ENCODE results near the gene NOTCH4. TPM values are rescaled to one million over a fixed set of nuclear protein-coding genes. Genes with fewer than 3 reads are reported as not detected.

NOTCH4 gene
- total and polyA plus RNA-seq, 9 of the 15 experiments (the other 6 are each of a cell fraction or from before 2014, with no cell fraction given): 0.24 to 4.3 (median 1.7) TPM

GRCh38 chr6:32168807-32169591 lies 54.9 kb downstream of the NOTCH4 start (continued):
- TF ChIP-seq ZNF766 (CRISPR knock-in tag; conservative IDR thresholded peaks at IDR 0.05): no peak
- TF ChIP-seq ZNF263 (CRISPR knock-in tag; IDR thresholded peaks at IDR 0.05; ENCODE audit: borderline replicate concordance): peak; percentile 45; the same call in 1 of the 2 replicates
- TF ChIP-seq OTX1 (CRISPR knock-in tag; IDR thresholded peaks at IDR 0.05): peak; percentile 83
- TF ChIP-seq TFAP4 (CRISPR knock-in tag; IDR thresholded peaks at IDR 0.05; ENCODE audit: borderline replicate concordance): no peak
- no peak for TF ChIP-seq SP2 (IDR thresholded peaks at IDR 0.05; ENCODE audit: extremely low read depth, low read depth, low read length, poor library complexity, severe bottlenecking)
- TF ChIP-seq, protein P1, sequence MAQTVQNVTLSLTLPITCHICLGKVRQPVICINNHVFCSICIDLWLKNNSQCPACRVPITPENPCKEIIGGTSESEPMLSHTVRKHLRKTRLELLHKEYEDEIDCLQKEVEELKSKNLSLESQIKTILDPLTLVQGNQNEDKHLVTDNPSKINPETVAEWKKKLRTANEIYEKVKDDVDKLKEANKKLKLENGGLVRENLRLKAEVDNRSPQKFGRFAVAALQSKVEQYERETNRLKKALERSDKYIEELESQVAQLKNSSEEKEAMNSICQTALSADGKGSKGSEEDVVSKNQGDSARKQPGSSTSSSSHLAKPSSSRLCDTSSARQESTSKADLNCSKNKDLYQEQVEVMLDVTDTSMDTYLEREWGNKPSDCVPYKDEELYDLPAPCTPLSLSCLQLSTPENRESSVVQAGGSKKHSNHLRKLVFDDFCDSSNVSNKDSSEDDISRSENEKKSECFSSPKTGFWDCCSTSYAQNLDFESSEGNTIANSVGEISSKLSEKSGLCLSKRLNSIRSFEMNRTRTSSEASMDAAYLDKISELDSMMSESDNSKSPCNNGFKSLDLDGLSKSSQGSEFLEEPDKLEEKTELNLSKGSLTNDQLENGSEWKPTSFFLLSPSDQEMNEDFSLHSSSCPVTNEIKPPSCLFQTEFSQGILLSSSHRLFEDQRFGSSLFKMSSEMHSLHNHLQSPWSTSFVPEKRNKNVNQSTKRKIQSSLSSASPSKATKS (CRISPR knock-in tag; IDR thresholded peaks at IDR 0.05): no peak
- TF ChIP-seq MYNN (IDR thresholded peaks at IDR 0.05): peak; percentile 61; the same call in 1 of the 2 replicates
- no peak for TF ChIP-seq MYNN (CRISPR knock-in tag; IDR thresholded peaks at IDR 0.05)
- TF ChIP-seq ZNF165 (CRISPR knock-in tag; IDR thresholded peaks at IDR 0.05; ENCODE audit: borderline replicate concordance): no peak
- TF ChIP-seq, protein P2, sequence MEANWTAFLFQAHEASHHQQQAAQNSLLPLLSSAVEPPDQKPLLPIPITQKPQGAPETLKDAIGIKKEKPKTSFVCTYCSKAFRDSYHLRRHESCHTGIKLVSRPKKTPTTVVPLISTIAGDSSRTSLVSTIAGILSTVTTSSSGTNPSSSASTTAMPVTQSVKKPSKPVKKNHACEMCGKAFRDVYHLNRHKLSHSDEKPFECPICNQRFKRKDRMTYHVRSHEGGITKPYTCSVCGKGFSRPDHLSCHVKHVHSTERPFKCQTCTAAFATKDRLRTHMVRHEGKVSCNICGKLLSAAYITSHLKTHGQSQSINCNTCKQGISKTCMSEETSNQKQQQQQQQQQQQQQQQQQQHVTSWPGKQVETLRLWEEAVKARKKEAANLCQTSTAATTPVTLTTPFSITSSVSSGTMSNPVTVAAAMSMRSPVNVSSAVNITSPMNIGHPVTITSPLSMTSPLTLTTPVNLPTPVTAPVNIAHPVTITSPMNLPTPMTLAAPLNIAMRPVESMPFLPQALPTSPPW (CRISPR knock-in tag; IDR thresholded peaks at IDR 0.05): peak; percentile 88
- TF ChIP-seq E2F6 (IDR thresholded peaks at IDR 0.05; ENCODE audit: borderline replicate concordance in 1 of 2, extremely low read depth in 1 of 2, insufficient read depth in 1 of 2, insufficient read length in 1 of 2, low read depth in 1 of 2, low read length in 1 of 2, poor library complexity in 1 of 2, severe bottlenecking in 1 of 2): no peak
- peak; percentile 69 for TF ChIP-seq POLR2G (IDR thresholded peaks at IDR 0.05; ENCODE audit: low read depth, low read length)
- no peak for TF ChIP-seq ZNF212 (CRISPR knock-in tag; IDR thresholded peaks at IDR 0.05)
- no peak for TF ChIP-seq BMI1 (IDR thresholded peaks at IDR 0.05; ENCODE audit: low read length)
- TF ChIP-seq ZNF146 (CRISPR knock-in tag; IDR thresholded peaks at IDR 0.05; ENCODE audit: unreplicated experiment): no peak
- no peak for TF ChIP-seq ZBTB43 (CRISPR knock-in tag; IDR thresholded peaks at IDR 0.05)
- TF ChIP-seq TAL1 (IDR thresholded peaks at IDR 0.05): 0 out of 2 replicates have a peak, but pooled peaks have one; percentile 7
- peak; percentile 78 for TF ChIP-seq ARID1B (IDR thresholded peaks at IDR 0.05)

All from K562 (cell line).